T-helper 17 cell (primary cell): ENCODE measurements around the gene EHBP1L1. TPM values are rescaled to one million over a fixed set of nuclear protein-coding genes. Genes with fewer than 3 reads are reported as not detected.

Source experiments
- ATAC-seq: fragments of 150-1000 bp; cut with Tn5 transposase; 2 replicates; pipeline ENCODE4 v1.10.0; 2021; ENCODE audit warnings: mild to moderate bottlenecking, moderate library complexity
- DNase-seq, 3 donors: peaks; one replicate each; pipeline versions ENCODE4 v3.0.0 to v3.0.0-alpha.2; 2020 to 2021
- H3K9me3 ChIP-seq: one replicate; pipeline ENCODE4 v1.7.0; 2013; ENCODE audit warnings: low read length, mild to moderate bottlenecking; ENCODE audit not compliant: control insufficient read depth, poor library complexity, severe bottlenecking
- H3K27ac Mint-ChIP-seq: one replicate; pipeline ENCODE4 v1.8.0; 2022; ENCODE audit warnings: mild to moderate bottlenecking, moderate library complexity, mixed read lengths
- H3K27me3 Mint-ChIP-seq: one replicate; pipeline ENCODE4 v1.8.0; 2022; ENCODE audit warnings: mixed read lengths
- H3K36me3 Mint-ChIP-seq: one replicate; pipeline ENCODE4 v1.8.0; 2022; ENCODE audit warnings: low read depth, mixed read lengths
- H3K4me1 Mint-ChIP-seq: one replicate; pipeline ENCODE4 v1.8.0; 2022; ENCODE audit warnings: mild to moderate bottlenecking, mixed read lengths
- H3K4me3 Mint-ChIP-seq: one replicate; pipeline ENCODE4 v1.8.0; 2022; ENCODE audit warnings: mild to moderate bottlenecking, moderate library complexity, mixed read lengths
- total RNA-seq, 4 donors: library from RNA in 2 of 4; stranded (reverse) in 2 of 4; gene quantifications; one replicate each; pipeline ENCODE4 v1.2.3 and lab custom pipeline; 2022 to 2026

Gene EHBP1L1
- 100 to 1,000 TPM; 123 to 152 TPM for total RNA-seq
- total RNA-seq (lab: John Stamatoyannopoulos, UW), result 238 to 278 reads per million in 2 donors

DNA sequence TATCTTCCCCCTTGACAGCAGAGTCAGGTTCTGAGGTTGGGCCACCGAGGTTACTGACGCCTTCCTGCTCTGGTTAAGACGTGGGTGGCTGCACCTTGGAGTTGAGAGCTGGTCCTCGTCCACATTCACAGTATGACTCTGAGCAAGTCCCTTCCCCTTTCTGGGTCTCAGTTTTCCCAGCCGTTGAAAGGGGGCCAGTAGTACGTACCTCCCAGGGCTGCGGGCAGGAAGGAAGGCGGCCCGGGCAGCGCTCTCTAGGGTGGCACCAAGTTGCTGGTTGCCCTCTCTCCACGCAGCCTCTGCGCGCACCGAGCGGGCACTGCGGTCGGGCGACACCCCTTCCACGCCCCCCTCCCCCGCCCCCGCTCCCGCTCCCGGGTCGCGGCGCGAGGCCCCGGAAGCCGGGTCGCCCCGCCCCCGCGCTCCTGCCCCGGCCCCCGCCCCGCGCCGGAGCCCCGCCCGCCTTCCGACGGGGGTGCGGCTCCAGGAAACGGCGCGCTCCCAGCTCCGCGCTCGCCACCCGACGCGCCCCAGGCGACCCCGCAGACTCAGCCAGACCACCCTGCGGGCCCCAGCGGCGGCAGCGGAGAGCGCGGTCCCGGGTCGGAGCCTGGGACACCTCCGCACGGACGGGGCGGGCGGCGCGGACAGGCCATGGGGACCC lies at the start of gene EHBP1L1:
TSS of gene EHBP1L1 (plus strand) at position 486 of the 664 bp plus-strand sequence. CDS start 250 bp downstream, outside the sequence.
- Mint-ChIP-seq H3K27me3 (no peaks in the 10 kb centered on the region), H3K27ac (peak within 1 kb of the TSS; percentile 99), H3K4me3 (peak within 1 kb of the TSS; percentile 94), H3K36me3 (peaks cover 5% of the 10 kb centered on the region), H3K4me1 (peaks cover 51% of the 10 kb centered on the region)
- DNase-seq (peak; percentile 66 to 89 (median 85)), ATAC-seq (peak; percentile 40)
- H3K9me3 ChIP-seq, result no peaks in the 10 kb centered on the region

- no peaks in the 10 kb centered on the region for H3K27me3 Mint-ChIP-seq
- H3K27ac Mint-ChIP-seq, result no peak overlapping the region
- H3K4me1 Mint-ChIP-seq, result peaks cover 45% of the 10 kb centered on the region
- no peaks in the 10 kb centered on the region for H3K9me3 ChIP-seq
- no peaks in the 10 kb centered on the region for H3K36me3 Mint-ChIP-seq
- ATAC-seq (no peak), DNase-seq (no peak)
- peak overlapping the region; percentile 74 for H3K4me3 Mint-ChIP-seq
These were observed 49.1 kb upstream of the EHBP1L1 start for GRCh38 chr11:65526744-65527143.

DNA sequence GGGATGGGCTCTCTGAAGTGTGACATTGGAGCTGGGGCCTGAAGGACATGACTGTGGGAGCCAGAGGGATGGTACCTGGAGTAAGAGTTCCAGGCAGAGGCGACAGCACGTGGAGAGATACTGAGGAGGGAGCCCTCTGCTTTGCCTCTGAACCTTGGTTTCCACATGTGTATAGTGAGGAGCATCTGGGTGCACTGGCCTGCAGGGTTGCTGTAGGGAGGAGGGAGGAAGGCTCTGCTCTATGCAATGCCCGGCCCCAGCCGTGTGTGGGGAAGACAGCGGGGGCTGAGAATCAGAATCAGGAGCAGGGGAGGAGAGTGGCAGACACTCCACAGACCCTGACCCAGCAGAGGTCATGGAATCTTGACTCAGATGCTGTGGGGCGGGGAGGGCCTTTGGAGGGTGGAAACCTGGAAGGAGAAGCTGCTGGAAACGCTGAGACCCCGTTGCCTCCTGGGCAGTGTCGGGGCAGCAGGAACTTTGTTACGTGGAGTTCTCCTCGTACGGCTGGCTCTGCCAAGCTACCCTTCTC lies 47.0 kb upstream of the EHBP1L1 start:
- no peak for ATAC-seq
- H3K27me3 Mint-ChIP-seq, result no peaks in the 10 kb centered on the region
- no peak overlapping the region for H3K4me3 Mint-ChIP-seq
- DNase-seq, result no peak
- H3K4me1 Mint-ChIP-seq, result peaks cover 27% of the 10 kb centered on the region
- no peaks in the 10 kb centered on the region for H3K36me3 Mint-ChIP-seq
- no peaks in the 10 kb centered on the region for H3K9me3 ChIP-seq
- no peak overlapping the region for H3K27ac Mint-ChIP-seq

DNA sequence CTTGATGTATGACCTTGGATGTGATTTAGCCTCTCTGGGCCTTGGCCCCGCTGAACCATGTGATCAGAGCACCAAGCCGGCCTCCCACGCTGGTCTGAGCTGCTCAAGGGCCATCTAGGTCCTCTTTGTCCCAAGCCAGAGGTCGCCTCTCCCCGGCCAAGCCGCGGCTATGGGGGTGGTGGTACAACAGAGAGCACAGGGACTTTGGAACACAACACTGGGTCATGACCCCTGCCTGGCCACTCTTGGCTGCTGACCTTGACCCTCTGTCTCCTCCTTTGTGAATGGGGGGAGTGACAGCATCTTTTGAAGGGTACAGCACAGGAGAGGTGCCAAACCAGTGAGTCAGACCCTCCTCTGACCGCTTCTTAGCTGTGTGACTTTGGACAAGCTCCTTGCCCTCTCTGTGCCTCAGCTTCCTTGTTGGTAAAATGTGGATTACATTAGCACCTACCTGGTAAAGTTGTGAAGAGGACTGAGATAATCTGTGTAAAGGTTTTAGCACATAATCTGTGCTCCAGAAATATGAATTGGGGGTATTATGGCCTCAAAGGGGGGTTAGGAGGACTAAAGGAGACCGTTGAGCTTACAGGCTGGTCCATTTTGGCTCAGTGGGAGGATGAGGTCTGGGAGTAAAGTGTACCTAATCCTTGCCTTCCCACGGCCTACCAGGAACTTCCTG lies 46.2 kb upstream of the EHBP1L1 start:
- Mint-ChIP-seq H3K27me3 (no peaks in the 10 kb centered on the region), H3K36me3 (peaks cover 3% of the 10 kb centered on the region), H3K4me3 (no peak overlapping the region), H3K4me1 (peaks cover 24% of the 10 kb centered on the region), H3K27ac (peak overlapping the region; percentile 4)
- DNase-seq (no peak), ATAC-seq (no peak)
- no peaks in the 10 kb centered on the region for H3K9me3 ChIP-seq

DNA sequence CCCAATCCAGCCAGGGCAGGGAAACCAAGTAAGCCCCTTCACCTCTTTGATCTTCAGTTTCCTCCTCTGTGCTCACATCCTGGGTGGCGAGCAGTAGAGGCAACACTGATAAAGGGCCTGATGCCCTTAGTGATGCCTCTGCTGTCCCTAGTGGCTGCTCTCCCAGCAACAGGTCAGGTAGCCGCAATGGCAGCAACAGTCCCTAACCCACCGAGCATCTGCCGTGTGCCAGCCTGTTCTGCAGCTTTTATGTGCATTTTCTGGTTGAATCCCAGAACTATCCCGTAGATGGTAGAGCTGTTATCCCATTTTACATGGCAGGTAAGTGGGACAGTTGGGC lies 45.7 kb upstream of the EHBP1L1 start:
- H3K9me3 ChIP-seq, result no peaks in the 10 kb centered on the region
- Mint-ChIP-seq H3K4me3 (no peak overlapping the region), H3K27ac (peak overlapping the region; percentile 4), H3K36me3 (peaks cover 3% of the 10 kb centered on the region), H3K27me3 (no peaks in the 10 kb centered on the region), H3K4me1 (peaks cover 27% of the 10 kb centered on the region)
- DNase-seq, result no peak
- peak; percentile 72 for ATAC-seq

DNA sequence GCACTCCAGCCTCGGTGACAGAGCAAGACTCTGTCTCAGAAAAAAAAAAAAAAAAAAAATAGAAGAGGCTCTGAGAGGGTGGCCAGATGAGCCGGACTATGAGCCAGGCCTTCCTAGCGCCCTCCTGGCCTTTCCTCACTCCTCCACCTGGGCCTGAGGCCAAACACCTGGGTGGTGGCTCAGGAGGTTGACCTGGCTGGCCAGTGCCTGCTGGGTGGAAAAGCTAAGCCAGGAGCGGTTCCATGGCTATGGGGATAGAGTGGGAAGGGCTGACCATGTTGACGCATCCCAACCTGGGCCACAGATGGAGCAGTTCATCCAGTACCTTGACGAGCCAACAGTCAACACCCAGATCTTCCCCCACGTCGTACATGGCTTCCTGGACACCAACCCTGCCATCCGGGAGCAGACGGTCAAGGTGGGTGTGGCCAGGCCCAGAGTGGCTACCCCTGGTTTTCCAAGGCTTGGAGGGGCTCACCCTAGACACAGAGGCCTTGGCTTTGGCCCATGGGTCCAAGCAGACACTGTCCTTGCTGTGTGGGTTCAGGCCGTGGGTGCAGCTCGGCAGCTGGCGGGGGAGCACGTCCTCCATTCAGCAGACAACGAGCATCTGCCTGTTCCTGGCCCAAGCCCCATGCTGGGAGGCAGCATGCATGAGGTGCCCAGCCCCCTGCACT lies 43.3 kb upstream of the EHBP1L1 start:
- no peak for DNase-seq
- Mint-ChIP-seq H3K27ac (no peak overlapping the region), H3K36me3 (peaks cover 3% of the 10 kb centered on the region), H3K27me3 (no peaks in the 10 kb centered on the region), H3K4me3 (no peak overlapping the region), H3K4me1 (peaks cover 22% of the 10 kb centered on the region)
- no peak for ATAC-seq
- H3K9me3 ChIP-seq, result no peaks in the 10 kb centered on the region

- H3K9me3 ChIP-seq, result no peaks in the 10 kb centered on the region
- no peak overlapping the region for H3K4me3 Mint-ChIP-seq
- DNase-seq (no peak), ATAC-seq (no peak)
- H3K36me3 Mint-ChIP-seq, result peaks cover 3% of the 10 kb centered on the region
- H3K27ac Mint-ChIP-seq, result no peak overlapping the region
- H3K4me1 Mint-ChIP-seq, result peaks cover 13% of the 10 kb centered on the region
- no peaks in the 10 kb centered on the region for H3K27me3 Mint-ChIP-seq
These were observed 40.8 kb upstream of the EHBP1L1 start for GRCh38 chr11:65535102-65535501.

- H3K27ac Mint-ChIP-seq, result peak overlapping the region; percentile 53
- H3K4me1 Mint-ChIP-seq, result peaks cover 14% of the 10 kb centered on the region
- ATAC-seq, result no peak
- H3K4me3 Mint-ChIP-seq, result no peak overlapping the region
- no peaks in the 10 kb centered on the region for H3K9me3 ChIP-seq
- H3K36me3 Mint-ChIP-seq, result peaks cover 3% of the 10 kb centered on the region
- no peak for DNase-seq
- no peaks in the 10 kb centered on the region for H3K27me3 Mint-ChIP-seq
These were observed 39.2 kb upstream of the EHBP1L1 start for GRCh38 chr11:65536412-65537295.

GRCh38 chr11:65537296-65537597 lies 38.6 kb upstream of the EHBP1L1 start:
- H3K36me3 Mint-ChIP-seq, result peaks cover 3% of the 10 kb centered on the region
- no peak for DNase-seq
- peak overlapping the region; percentile 29 for H3K27ac Mint-ChIP-seq
- ATAC-seq, result no peak
- H3K27me3 Mint-ChIP-seq, result no peaks in the 10 kb centered on the region
- H3K4me3 Mint-ChIP-seq, result no peak overlapping the region
- peaks cover 15% of the 10 kb centered on the region for H3K4me1 Mint-ChIP-seq
- no peaks in the 10 kb centered on the region for H3K9me3 ChIP-seq

GRCh38 chr11:65537620-65538231 lies 38.1 kb upstream of the EHBP1L1 start:
- Mint-ChIP-seq H3K4me1 (peaks cover 17% of the 10 kb centered on the region), H3K4me3 (peak overlapping the region; percentile 50), H3K36me3 (peaks cover 5% of the 10 kb centered on the region), H3K27ac (peak overlapping the region; percentile 29), H3K27me3 (no peaks in the 10 kb centered on the region)
- ATAC-seq (no peak), DNase-seq (no peak)
- H3K9me3 ChIP-seq, result no peaks in the 10 kb centered on the region

GRCh38 chr11:65538232-65538914 lies 37.5 kb upstream of the EHBP1L1 start:
- ATAC-seq (no peak), DNase-seq (no peak)
- Mint-ChIP-seq H3K27ac (peak overlapping the region; percentile 29), H3K27me3 (no peaks in the 10 kb centered on the region), H3K4me3 (peak overlapping the region; percentile 67), H3K36me3 (peaks cover 7% of the 10 kb centered on the region), H3K4me1 (peaks cover 20% of the 10 kb centered on the region)
- no peaks in the 10 kb centered on the region for H3K9me3 ChIP-seq
